ENCODE data around the gene CDH4.

The CDH4 gene

DNA sequence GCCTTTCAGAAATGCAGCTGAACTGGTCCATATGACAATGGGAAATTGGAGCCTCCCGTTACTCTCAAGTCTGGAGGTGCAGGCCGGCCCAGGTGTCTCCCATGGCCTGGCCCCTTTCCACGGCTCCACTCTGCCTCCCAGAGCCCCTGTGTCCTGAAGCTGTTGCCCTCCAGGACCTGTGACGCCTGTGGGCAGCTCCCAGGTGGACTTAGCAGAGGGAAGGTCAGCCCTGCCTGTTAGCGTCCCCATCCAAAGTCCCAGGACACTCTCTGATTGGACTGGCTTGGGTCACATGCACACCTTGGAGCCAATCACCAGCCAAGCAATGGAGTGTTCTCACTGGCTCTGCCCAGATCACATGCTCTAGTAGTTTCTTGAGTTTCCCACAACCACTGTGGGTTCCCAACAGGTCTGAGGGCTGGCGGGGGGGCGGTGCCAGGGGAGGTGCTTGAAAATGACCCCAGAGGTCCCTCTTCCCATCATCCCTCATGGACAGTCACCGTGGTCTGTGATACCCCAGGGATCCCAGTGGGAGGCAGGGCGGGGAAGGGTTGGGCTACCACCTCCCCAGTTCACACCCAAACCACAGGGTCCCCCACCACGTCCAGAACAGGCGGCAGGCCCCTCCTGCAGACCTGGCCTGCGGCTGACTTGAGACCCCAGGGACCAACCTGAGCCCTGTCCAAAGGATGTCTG, 678.1 kb downstream of the CDH4 start:
- Mint-ChIP-seq H3K4me3 (no peak overlapping the region), H3K27ac (no peak overlapping the region), H3K36me3 (no peaks in the 10 kb centered on the region), H3K4me1 (no peaks in the 10 kb centered on the region), H3K9me3 (no peaks in the 10 kb centered on the region), H3K27me3 (peaks cover 0 to 9% of the 10 kb centered on the region in 2 donors)
- DNase-seq (no peak), ATAC-seq (replicated peaks) (no peak)

DNA sequence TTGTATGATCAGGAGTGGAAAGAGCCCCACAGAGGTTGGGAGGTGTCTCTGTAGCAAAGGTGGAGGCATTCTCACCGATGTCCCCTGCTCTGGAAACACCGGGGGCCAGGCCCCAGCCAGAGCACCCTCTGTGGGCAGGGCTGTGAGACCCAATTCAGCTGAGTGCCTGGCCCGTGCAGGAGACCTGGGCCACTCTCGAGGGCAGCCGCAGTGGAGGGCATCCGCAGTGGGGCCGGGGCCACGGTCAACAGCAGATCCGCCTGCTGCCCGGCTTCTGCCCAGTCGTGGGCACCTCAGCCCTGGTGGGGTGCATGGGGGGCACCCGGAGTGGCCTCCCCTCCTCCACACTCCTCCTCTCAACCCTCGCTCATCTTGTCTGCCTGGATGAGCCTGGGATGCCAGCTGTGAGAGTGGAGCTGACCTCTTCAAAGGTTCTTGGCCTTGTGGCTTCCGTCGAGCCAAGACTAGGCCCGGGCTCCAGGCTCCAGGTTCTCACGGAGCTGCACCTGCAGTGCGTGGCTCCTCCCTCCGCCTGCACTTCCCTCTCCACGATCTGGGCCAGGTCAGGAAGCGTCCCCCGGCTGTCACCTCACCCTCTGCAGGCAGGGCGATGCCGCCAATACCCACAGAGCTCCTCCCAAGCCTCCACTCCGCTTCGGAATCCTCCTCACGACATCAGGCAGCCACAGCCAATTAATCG, 678.9 kb downstream of the CDH4 start:
- Mint-ChIP-seq H3K4me1 (no peaks in the 10 kb centered on the region), H3K4me3 (no peak overlapping the region), H3K9me3 (no peaks in the 10 kb centered on the region), H3K27me3 (peaks cover 0 to 9% of the 10 kb centered on the region in 2 donors), H3K36me3 (no peaks in the 10 kb centered on the region), H3K27ac (no peak overlapping the region)
- ATAC-seq (replicated peaks) = no peak
- no peak for DNase-seq

DNA sequence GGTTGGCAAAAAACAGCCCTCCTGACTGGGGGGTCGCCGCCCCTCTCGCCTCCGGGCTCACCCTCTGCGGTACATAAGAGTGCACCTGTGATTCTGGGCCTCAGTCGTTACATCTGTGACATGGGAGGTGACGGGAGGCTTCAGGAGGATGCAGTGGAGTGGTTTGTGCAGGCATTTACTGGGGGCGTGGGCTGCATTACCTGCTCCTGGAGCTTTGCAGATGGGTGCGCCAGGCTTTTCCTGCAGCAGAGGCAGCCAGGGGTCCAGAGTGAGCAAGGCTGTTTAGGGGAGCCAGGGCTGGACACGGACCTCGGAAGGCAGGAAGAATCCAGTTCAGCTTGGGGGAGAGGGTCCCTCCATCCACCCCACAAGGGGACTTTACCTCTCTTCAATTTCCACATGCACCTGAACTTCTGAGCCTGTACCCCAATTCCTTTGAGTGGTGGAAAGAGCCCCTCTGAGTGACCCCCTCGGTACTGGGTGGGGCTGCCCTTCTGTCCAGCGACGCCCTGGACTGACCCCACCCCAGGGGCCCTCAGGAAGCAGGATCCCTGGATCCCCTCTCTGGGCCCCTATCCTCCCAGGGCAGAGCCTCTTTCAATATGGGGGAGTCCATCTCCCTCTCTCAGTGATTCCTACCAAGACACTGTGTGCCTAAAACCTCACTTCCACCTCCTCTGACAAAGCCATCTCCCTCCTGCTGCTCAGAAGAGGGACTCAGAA, 679.6 kb downstream of the CDH4 start:
- Mint-ChIP-seq H3K27ac (no peak overlapping the region), H3K4me3 (no peak overlapping the region), H3K27me3 (peaks cover 4 to 13% of the 10 kb centered on the region in 2 donors), H3K9me3 (no peaks in the 10 kb centered on the region), H3K4me1 (no peaks in the 10 kb centered on the region), H3K36me3 (no peaks in the 10 kb centered on the region)
- no peak for ATAC-seq (replicated peaks)
- DNase-seq = no peak

DNA sequence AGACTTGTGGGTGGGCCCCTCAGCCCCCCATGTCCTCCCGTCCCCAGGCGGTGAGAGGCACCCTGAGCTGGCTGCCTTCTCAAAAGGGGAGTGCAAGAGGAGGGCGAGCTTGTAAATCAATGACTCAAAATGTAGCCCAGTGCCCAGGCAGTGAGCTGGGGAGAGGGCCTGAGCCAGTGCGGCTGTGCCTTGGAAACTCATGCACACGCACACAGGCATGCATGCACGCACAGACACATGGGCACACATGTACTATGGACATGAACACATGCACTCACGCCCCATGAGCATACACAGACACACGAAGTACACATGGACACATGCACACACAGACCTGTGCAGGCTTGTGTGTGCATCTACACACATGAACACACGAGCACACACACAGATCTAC, 680.1 kb downstream of the CDH4 start:
- no peak overlapping the region for H3K27ac Mint-ChIP-seq
- H3K36me3 Mint-ChIP-seq = no peaks in the 10 kb centered on the region
- H3K27me3 Mint-ChIP-seq = peaks cover 8 to 17% of the 10 kb centered on the region in 2 donors
- no peaks in the 10 kb centered on the region for H3K4me1 Mint-ChIP-seq
- no peaks in the 10 kb centered on the region for H3K9me3 Mint-ChIP-seq
- no peak for ATAC-seq (replicated peaks)
- no peak overlapping the region for H3K4me3 Mint-ChIP-seq
- DNase-seq = no peak

DNA sequence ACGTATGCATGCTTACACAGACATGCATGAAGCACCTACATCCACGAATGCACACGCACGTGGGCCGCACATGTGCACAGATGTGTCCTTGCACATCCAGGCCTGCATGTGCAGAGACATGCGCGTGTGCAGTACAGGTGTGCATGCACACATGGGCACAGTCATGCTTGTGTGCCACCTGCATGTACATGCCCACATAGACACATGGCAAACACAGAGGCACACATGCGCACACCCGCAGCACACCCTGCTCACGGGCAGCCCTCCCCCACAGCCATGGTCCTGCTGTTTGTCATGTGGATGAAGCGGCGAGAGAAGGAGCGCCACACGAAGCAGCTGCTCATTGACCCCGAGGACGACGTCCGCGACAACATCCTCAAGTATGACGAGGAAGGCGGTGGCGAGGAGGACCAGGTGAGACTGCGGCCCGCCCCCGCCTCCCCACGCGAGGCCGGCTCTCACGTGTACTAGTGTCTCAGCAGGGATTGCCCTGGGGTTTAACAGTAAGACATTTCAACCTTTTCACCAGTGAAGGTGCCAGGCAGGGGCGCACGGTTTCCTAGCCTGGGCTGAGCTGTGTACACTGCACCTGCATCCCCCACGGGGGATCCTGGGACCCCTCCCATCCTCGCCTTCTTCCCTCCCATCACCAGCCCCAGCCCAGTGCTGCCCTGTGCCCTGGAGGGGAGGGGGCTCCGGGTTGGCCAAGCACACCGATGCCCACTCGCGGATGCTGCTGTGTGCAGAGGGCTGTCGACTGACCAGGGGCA, 680.8 kb downstream of the CDH4 start:
- no peak overlapping the region for H3K4me3 Mint-ChIP-seq
- no peak for DNase-seq
- no peak for ATAC-seq (replicated peaks)
- H3K4me1 Mint-ChIP-seq = no peaks in the 10 kb centered on the region
- no peaks in the 10 kb centered on the region for H3K9me3 Mint-ChIP-seq
- peaks cover 8 to 17% of the 10 kb centered on the region in 2 donors for H3K27me3 Mint-ChIP-seq
- no peaks in the 10 kb centered on the region for H3K36me3 Mint-ChIP-seq
- H3K27ac Mint-ChIP-seq = no peak overlapping the region

DNA sequence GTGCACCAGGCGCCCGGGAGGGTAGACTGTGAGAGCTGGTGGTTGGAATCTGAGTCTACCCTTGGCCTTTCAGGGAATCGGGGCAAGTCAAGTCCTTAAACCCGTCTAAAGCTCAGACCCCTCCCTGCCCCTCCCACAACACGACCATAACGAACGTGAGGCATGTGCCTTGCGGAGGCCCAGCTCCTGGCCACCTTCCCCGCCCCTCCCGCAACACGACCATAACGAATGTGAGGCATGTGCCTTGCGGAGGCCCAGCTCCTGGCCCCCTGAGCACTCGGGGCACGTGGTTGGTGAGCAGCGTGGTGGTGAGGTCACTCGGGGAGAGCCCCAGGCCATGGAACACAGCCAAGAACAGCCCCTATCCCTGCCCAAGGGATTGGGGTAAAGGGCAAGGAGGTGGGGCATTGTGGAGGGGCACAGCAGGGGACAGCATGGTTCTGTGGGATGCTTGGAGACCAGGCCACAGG, 681.5 kb downstream of the CDH4 start:
- no peak overlapping the region for H3K4me3 Mint-ChIP-seq
- no peak overlapping the region for H3K27ac Mint-ChIP-seq
- H3K9me3 Mint-ChIP-seq = no peaks in the 10 kb centered on the region
- no peaks in the 10 kb centered on the region for H3K36me3 Mint-ChIP-seq
- peaks cover 8 to 17% of the 10 kb centered on the region in 2 donors for H3K27me3 Mint-ChIP-seq
- ATAC-seq (replicated peaks) = no peak
- no peak for DNase-seq
- H3K4me1 Mint-ChIP-seq = no peaks in the 10 kb centered on the region

DNA sequence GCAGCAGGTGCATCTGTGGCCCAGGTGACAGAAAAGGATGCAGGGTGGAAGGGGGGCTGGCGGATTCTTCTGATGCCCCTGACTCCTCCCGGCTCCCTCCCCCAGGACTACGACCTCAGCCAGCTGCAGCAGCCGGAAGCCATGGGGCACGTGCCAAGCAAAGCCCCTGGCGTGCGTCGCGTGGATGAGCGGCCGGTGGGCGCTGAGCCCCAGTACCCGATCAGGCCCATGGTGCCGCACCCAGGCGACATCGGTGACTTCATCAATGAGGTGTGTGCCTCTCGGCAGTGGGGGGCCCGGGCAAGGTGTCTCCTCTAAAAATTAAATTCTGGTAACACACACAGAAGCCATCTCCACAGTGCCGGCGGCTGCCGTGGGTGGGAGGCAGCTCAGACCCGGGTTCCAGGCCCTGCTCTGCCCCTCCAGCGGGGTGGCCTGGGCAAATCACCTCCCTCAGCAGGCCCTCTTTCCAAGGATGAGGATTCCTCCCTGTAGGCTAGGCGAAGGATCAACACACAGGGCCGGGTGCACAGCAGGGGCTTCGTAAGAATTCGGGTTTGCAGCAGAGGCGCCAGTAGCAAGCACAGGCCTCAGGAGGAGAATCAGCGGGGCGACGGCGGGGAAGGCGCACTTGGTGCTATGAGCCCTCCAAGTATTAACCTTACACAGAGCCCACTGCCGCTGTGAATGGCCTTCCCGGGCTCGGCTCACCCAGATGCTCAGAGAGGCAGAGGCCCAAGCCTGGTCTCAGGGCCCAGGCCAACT, 682.1 kb downstream of the CDH4 start:
- Mint-ChIP-seq H3K9me3 (no peaks in the 10 kb centered on the region), H3K4me3 (no peak overlapping the region), H3K27ac (no peak overlapping the region), H3K4me1 (no peaks in the 10 kb centered on the region), H3K36me3 (no peaks in the 10 kb centered on the region), H3K27me3 (peaks cover 8 to 17% of the 10 kb centered on the region in 2 donors)
- ATAC-seq (replicated peaks) (no peak), DNase-seq (no peak)

DNA sequence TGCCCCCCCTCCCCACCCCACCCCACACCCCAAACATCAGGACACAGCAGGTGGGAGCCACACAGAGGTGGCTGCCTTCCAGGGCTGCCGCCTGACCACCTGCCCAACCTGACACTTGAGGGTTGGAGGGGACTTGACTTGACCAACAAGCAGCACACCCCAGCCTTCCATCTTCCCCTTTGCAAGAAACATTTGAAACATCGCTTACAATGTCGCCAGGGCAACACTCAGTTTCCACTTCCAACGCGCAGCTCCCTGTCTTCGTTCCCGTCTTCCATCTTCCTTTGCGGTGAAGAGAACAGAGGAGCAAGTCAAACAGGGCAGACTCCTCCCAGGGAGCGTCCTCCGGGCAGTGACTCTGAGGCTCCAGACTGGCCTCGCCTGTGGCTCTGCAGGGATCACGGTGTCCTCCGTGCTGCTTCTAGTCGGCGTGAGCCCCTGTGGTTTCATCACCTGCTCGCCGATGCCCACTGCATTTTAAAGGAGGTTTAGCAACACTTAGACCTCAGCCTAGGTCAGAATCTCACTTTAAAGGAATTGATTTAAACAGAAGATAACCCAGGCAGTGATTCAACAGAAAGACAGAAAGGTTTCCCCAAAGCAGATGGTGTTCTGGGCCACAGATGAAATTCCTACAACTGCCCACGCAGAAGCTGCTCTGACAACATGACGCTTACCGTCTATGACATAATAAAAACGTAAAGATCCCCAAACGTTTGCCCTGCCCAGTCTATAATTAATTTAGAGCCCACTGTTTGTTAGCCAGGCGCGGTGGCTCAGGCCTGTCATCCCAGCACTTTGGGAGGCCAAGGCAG, 682.9 kb downstream of the CDH4 start:
- ATAC-seq (replicated peaks) (no peak), DNase-seq (no peak)
- no peak overlapping the region for H3K27ac Mint-ChIP-seq
- no peaks in the 10 kb centered on the region for H3K36me3 Mint-ChIP-seq
- H3K4me3 Mint-ChIP-seq = no peak overlapping the region
- H3K27me3 Mint-ChIP-seq = peaks cover 8 to 17% of the 10 kb centered on the region in 2 donors
- H3K4me1 Mint-ChIP-seq = no peaks in the 10 kb centered on the region
- H3K9me3 Mint-ChIP-seq = no peaks in the 10 kb centered on the region

DNA sequence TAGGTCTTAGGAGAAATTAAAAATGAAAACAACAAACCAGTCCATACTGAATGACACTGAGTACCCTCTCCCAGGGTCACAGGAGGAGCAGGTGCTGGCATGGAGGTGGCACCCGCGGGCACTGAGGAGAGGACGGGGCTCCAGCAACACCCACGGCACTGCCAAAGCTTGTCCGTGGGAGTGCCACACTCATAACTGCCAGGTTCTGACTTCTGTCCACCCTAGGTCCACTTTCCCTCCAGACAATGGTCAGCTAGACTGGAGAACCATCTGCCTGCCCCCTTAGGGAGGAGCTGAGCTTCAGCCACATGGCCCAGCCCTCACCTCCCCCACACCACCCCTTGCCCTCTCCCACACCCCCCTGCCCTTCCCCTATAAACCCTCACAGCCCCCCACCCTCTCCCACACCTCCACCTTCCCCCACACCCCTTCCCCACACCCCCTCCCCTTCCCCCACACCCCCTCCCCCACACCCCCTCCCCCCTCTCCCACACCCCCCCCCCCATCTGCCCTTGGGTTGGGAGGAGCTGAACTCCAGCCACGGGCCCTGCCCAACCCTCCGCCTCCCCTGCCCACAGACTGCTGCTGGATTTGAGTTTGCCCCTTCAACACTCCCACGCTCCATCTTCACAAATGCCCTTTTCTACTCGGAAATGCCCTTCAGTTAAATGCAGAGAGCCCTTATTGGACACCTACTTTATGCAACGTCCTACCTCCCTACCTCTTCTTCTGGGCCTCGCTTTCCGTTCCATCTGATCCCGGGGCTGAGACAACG, 684.1 kb downstream of the CDH4 start:
- no peak for ATAC-seq (replicated peaks)
- no peak overlapping the region for H3K27ac Mint-ChIP-seq

DNA sequence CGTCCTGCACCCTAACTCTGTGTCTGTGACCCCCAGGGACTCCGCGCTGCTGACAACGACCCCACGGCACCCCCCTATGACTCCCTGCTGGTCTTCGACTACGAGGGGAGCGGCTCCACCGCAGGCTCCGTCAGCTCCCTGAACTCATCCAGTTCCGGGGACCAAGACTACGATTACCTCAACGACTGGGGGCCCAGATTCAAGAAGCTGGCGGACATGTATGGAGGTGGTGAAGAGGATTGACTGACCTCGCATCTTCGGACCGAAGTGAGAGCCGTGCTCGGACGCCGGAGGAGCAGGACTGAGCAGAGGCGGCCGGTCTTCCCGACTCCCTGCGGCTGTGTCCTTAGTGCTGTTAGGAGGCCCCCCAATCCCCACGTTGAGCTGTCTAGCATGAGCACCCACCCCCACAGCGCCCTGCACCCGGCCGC, 684.7 kb downstream of the CDH4 start:
- Mint-ChIP-seq H3K27ac (no peak overlapping the region), H3K27me3 (peaks cover 8 to 17% of the 10 kb centered on the region in 2 donors), H3K4me3 (no peak overlapping the region), H3K4me1 (no peaks in the 10 kb centered on the region), H3K36me3 (no peaks in the 10 kb centered on the region), H3K9me3 (no peaks in the 10 kb centered on the region)
- no peak for ATAC-seq (replicated peaks)
- DNase-seq = no peak

More for the DNA sequence above, 684.1 kb downstream of the CDH4 start:
- H3K27me3 Mint-ChIP-seq = peaks cover 8 to 17% of the 10 kb centered on the region in 2 donors
- no peaks in the 10 kb centered on the region for H3K9me3 Mint-ChIP-seq
- H3K4me1 Mint-ChIP-seq = no peaks in the 10 kb centered on the region
- no peak overlapping the region for H3K4me3 Mint-ChIP-seq
- no peaks in the 10 kb centered on the region for H3K36me3 Mint-ChIP-seq
- no peak for DNase-seq

DNA sequence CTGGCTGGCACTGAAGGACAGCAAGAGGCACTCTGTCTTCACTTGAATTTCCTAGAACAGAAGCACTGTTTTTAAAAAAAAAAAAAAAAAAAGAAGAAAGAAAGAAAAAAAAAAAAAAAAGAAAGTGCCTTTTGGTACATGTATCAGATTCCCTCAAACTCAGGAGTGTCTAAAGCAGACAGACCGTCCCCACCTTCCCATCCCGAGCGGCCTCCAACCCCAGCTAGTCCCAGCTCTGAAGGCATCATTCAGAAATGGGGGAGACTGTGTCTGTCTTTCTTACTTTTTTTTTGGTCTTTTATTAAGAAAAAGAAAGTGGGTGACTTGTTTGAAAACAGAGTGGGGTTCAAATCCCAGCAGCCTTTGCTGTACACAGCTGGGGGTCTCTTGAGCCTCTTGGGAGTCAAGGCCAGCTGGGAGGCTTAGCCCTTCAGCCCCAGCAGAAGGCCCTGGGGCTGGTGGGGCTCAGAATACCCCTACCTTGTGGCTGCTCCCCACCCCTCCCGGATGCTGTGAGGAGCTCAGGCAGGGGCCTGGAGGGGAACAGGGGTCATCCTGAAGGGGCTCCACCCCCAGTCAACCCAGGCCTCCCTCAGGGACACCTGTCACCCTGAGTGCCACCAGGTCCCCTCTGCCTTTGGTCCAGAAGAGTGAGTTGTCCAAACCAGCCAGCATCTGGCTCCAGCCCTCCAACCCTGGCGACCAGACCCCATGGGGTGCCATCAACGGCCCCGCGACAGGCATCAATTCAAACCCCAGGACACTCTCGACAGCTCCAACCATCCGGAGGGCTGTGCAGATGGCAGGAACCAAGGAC, 685.3 kb downstream of the CDH4 start:
- Mint-ChIP-seq H3K9me3 (no peaks in the 10 kb centered on the region), H3K4me1 (no peaks in the 10 kb centered on the region), H3K27ac (no peak overlapping the region), H3K27me3 (peaks cover 8 to 17% of the 10 kb centered on the region in 2 donors), H3K36me3 (no peaks in the 10 kb centered on the region), H3K4me3 (no peak overlapping the region)
- no peak for ATAC-seq (replicated peaks)
- DNase-seq = no peak
